Uterus (tissue), 2 donors: ENCODE data around the gene ORMDL3.

ENCODE experiments used
- CTCF ChIP-seq, 4 experiments: fragments of 200-600 bp in 2 of 4; fragments of 450-650 bp in 2 of 4; sonication (generic) in 2 of 4; IDR thresholded peaks; one replicate each; pipeline ENCODE4 v1.5.1; 2016 to 2019; ENCODE audit warnings: antibody characterized with exemption in 4 of 4, mild to moderate bottlenecking in 2 of 4, moderate library complexity in 1 of 4
- POLR2A ChIP-seq, 2 donors: fragments of 450-650 bp; IDR thresholded peaks; one replicate each; pipeline ENCODE4 v1.6.1; 2016; ENCODE audit warnings: antibody characterized with exemption in 2 of 2, mild to moderate bottlenecking in 1 of 2, moderate library complexity in 1 of 2

- TF ChIP-seq POLR2A (IDR thresholded peaks at IDR 0.05), result no peak
- no peak for TF ChIP-seq CTCF (IDR thresholded peaks at IDR 0.05)
These were observed 17.0 kb upstream of the ORMDL3 start for GRCh38 chr17:39944393-39944711.
